HG02840 (cell line): ENCODE results near the gene EID3.
"Not testable (repeated sequence)": the region's sequence is repeated elsewhere in the genome, so short reads cannot be mapped to it uniquely, and the experiment has no call there.

Experiments used
- ATAC-seq: cut with Tn5 transposase; IDR thresholded peaks from one replicate; pipeline ENCODE4 v1.9.1; 2021; ENCODE audit warnings: mild to moderate bottlenecking, moderate library complexity, moderate number of reproducible peaks; ENCODE audit not compliant: unreplicated experiment, low FRiP score

The EID3 gene

GRCh38 chr12:104288635-104289274, 14.8 kb upstream of the EID3 start:
- peak; percentile 36 for ATAC-seq

DNA sequence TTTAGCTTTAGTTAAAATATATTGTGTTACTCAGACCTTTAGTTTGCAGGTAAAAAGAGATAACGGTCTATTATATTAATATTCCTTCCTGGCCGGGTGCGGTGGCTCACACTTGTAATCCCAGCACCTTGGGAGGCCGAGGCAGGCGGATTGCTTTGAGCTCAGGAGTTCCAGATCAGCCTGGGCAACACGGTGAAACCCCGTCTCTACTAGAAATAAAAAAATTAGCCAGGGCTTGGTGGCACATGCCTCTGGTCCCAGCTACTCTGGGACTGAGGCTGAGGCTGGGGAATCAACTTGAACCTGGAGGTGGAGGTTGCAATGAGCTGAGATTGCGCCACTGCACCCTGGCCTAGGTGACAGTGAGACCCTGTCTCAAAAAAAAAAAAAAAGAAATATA, 13.2 kb upstream of the EID3 start:
- ATAC-seq = no peak

- ATAC-seq = no peak
Observed at GRCh38 chr12:104290855-104291254, 12.7 kb upstream of the EID3 start.

GRCh38 chr12:104291867-104292524, 11.5 kb upstream of the EID3 start:
- ATAC-seq = no peak

GRCh38 chr12:104292872-104293794, 10.4 kb upstream of the EID3 start:
- no peak for ATAC-seq

GRCh38 chr12:104294158-104294859, 9.2 kb upstream of the EID3 start:
- ATAC-seq = not testable (repeated sequence)

DNA sequence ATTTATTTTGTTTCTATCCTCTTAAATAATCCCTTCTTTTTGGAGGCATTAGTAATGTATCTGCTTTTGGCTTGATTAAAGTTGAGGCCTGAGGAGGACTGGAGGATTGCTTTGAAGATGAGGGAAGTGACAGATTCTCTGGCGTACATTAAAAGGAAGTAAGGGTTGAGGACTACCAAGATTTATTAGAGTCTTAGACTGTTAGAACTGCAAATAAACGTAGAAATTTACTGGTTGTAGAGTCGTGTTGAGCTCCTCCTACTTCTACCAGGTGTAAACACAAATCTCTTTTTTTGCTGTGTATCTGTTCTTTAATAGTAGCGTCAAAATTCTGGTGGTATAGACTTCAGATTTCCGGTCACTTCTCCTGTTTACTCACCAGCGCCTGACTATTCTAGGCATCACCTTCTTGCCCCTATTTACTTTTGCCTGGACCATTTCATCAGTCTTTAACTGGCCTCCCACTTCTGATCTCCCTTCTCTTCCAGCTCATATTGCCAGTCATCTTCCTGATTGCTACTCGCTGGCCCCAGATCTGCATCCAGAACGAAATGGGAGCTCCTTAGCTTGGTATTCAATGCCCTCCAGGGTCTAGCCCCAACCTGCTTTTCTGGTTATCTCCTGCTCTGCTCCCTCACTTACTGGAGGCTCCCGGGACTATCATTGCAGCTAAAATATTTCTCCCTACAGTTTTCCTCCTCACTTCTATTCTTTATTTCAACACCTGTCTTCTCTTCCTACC, 8.4 kb upstream of the EID3 start:
- ATAC-seq = no peak

DNA sequence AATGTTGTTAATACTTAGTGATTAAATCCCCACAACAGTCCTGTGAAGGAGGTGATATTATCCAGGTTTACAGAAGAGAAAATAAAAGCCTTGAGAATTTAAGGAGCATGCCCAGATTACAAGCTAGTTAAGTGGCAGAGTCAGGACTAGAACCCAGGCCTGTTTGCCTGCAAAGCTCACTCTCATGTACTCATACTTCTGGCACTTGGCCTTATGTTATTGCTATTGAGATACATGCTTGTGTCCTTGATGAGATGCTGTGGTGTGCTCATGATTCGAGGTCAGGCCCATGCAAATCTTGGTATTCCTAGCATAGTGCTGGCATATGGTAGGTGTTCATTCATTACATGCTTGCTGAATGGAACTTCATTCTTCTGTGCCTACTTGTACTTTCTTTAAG, 7.6 kb upstream of the EID3 start:
- no peak for ATAC-seq

- ATAC-seq = no peak
Observed at GRCh38 chr12:104296718-104297117, 6.8 kb upstream of the EID3 start.

DNA sequence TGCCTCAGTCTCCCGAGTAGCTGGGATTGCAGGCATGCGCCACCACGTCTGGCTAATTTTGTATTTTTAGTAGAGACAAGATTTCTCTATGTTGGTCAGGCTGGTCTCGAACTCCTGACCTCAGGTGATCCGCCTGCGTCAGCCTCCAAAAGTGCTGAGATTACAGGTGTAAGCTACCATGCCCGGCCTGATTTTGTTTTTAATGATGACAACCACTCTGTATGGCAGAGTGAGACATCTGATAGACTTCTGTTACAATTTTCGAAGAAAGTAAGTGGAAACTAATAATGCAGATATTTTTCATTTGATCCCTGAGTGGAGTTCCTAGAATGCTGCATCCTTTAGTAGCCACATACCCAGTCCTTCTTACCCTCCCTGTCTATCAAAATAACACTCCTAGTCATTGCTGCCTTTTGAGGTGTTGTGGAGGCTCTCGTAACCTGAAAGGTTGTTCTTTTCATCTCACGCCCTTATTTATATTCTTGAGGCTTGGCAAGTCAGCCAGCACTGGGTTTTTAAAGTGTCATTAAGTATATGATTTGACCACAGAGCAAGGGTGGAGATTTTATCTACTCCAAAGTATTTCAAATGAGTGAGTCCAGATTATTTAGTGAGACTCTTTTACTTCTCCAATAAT, 5.9 kb upstream of the EID3 start:
- ATAC-seq = no peak

DNA sequence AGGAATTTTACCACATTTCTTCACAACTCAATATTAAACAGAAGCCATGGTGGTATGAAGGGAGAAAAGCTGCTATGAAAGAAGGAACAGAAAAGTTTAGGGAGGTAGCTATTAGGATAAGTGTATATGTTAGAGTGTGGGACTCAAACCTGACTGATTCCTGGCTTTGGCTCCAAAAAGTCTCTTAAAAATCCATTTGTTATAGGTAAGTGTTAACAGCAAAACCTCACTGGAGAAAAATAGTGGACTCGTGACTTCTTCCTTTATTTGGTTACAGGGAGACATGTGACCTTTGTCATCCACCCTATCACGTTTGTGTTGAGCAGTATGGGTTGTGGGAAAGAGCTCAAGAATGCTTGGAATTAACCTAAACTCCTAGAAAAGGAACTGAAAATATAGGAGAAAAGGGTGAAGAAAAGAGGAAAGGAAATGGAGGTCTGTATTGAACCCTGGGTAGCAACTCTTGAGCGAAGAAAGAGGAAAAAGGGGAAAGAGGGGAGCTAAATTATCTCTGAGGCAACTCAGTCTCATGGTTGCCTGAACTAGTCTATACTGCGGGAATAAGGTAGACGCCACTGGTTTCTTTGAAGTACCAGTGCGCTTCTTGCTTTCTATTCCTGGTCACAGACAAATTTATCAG, 3.6 kb upstream of the EID3 start:
- ATAC-seq = no peak

- ATAC-seq = no peak
Observed at GRCh38 chr12:104304261-104305009, 896 bp downstream of the EID3 start.

GRCh38 chr12:104305349-104305748, 1.8 kb downstream of the EID3 start:
- ATAC-seq = no peak

DNA sequence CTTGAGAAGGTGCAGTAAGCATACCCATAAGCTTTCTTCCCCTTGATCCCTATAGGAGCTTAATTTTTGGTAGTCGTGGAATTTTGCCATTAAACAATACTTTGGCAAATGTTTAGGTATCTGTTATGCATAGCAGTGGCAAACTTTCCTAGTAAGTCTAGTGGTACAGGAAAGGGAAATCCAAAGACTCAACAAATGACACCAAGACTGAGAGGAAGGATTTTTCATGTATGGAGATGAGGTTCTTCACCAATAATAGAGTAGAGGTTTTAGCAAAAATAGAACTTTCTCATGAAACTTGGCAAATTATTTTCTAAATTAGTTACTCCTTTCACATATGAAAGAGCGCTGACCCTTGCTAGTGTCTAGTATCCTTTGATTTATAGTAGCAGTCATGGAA, 2.8 kb downstream of the EID3 start:
- no peak for ATAC-seq

- no peak for ATAC-seq
Observed at GRCh38 chr12:104306943-104307654, 3.6 kb downstream of the EID3 start.

- ATAC-seq = no peak
Observed at GRCh38 chr12:104307655-104308000, 4.1 kb downstream of the EID3 start.

GRCh38 chr12:104309446-104309993, 6.0 kb downstream of the EID3 start:
- no peak for ATAC-seq
